AG04449 (cell line): ENCODE measurements around the gene RGS6.

Experiments used
- CTCF ChIA-PET: fragments of 350-600 bp; formaldehyde crosslinking; extraction: SDS; loops from one replicate; lab custom pipeline; 2021; ENCODE audit warnings: antibody characterized with exemption; lab: Yijun Ruan, JAX
- POLR2A ChIA-PET: fragments of 400-600, 350-600 bp; formaldehyde crosslinking; extraction: SDS; loops from one replicate; lab custom pipeline; 2020; ENCODE audit warnings: antibody characterized with exemption, inconsistent platforms; lab: Yijun Ruan, JAX
- DNase-seq: peaks from one replicate; pipeline ENCODE4 v3.0.0-alpha.2; 2010; ENCODE audit warnings: low read depth, low spot score
- H3K4me3 ChIP-seq: 2 replicates; pipeline ENCODE4 v1.5.1; 2011; ENCODE audit warnings: low read depth, mild to moderate bottlenecking, control low read depth, low read length
- TF ChIP-seq, protein P1 (sequence below): IDR thresholded peaks from one replicate; pipeline ENCODE4 v1.5.1; 2011; ENCODE audit warnings: mild to moderate bottlenecking, moderate library complexity, low read length, control low read depth, inconsistent platforms; ENCODE audit not compliant: insufficient read depth; ENCODE audit errors: missing control alignments

The RGS6 gene

DNA sequence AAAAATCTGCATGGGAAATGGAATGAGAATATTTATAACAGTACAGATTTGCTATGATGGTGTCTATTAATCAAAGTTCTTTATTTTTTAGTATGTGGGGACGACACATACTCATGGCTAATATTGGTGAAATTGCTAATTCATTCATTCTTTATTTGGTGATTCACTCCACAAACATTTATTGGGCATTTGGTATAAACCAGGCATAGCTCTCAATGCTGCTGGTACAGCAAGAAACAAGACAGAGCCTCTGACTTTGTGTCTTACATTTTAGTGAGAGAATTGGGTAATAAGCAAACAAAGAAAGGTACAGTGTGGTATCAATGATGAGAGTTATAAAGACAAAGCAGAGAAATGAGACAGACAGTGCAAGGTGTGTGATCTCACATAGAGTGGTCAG lies 129.5 kb downstream of the RGS6 start:
- ChIA-PET CTCF (no interaction called here), POLR2A (no interaction called here)
- no peak for DNase-seq

DNA sequence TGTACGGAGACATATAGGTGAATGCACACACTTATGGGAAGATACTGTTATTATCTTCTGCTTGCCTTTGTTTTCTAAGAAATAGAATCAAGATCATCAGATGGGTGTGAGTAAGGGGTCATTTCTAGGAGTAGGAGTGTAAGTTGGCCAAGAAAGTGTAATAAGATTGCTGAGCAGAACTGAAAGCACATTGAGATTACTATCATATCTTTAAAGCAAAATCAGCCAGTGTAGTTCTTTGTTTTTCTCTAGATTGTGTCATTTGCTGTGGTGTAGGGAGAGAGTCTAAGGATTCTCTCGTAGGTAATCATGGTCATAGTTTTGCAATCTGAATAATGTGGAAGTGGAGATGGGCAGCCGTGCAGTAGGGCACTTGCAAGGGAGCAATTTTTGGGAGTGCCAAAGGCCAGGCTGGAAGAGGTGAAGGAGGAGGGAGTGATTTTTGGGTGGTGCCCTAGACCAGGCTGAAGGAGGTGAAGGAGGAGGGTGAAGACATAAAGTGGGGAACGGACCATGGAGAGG lies 131.6 kb downstream of the RGS6 start:
- DNase-seq, result no peak
- TF ChIP-seq, protein P1, sequence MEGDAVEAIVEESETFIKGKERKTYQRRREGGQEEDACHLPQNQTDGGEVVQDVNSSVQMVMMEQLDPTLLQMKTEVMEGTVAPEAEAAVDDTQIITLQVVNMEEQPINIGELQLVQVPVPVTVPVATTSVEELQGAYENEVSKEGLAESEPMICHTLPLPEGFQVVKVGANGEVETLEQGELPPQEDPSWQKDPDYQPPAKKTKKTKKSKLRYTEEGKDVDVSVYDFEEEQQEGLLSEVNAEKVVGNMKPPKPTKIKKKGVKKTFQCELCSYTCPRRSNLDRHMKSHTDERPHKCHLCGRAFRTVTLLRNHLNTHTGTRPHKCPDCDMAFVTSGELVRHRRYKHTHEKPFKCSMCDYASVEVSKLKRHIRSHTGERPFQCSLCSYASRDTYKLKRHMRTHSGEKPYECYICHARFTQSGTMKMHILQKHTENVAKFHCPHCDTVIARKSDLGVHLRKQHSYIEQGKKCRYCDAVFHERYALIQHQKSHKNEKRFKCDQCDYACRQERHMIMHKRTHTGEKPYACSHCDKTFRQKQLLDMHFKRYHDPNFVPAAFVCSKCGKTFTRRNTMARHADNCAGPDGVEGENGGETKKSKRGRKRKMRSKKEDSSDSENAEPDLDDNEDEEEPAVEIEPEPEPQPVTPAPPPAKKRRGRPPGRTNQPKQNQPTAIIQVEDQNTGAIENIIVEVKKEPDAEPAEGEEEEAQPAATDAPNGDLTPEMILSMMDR, result no peak
- POLR2A ChIA-PET, result no interaction called here
- CTCF ChIA-PET, result no interaction called here
- H3K4me3 ChIP-seq, result no peak overlapping the region

More for the DNA sequence above, 129.5 kb downstream of the RGS6 start:
- TF ChIP-seq, protein P1, result no peak
- no peak overlapping the region for H3K4me3 ChIP-seq

DNA sequence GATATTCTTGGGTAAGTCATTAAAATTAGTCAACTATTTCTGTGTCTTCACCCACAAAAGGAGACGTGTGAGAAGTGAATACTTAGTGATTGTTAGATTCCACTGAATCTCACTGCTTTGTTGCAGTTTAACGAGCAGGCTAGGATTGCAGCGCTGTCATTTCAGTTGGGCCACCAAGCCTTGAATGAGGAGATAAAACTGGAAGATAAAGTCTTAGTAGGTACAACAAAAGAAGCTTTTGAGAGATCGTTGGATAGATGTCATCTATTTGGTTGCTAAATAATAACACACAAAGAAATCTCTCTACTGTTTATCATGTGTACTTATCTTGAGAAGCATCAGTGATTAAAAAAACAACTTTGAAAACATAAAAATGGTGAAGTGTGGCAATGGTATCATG lies 132.3 kb downstream of the RGS6 start:
- CTCF ChIA-PET, result no interaction called here
- no peak overlapping the region for H3K4me3 ChIP-seq
- POLR2A ChIA-PET, result no interaction called here
- TF ChIP-seq, protein P1, result no peak
- no peak for DNase-seq

DNA sequence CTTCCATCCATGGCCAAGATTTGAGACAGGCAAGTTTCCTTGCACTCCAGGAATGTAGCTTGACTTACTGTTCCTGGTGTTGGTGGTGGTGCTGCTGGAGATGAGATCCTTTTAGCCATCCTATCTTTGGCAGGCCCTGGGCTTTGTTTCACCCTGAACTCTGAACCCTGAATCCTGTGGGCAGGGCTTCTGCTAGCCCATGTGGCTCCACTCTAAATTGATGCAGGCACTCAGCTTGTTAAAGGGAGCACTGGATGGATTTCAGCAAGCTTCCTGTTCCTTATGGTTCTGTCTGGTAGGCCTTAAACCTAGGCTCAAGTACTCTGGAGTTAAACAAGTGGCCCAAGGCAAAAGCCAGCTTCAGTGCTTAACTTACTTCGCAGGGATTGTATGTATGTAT lies 138.2 kb downstream of the RGS6 start:
- no peak for DNase-seq
- CTCF ChIA-PET, result interaction anchor here (1.6 kb wide), 1 partner anchor 34 kb away, joined by 3 read pairs; no protein-coding TSS in a partner anchor
- POLR2A ChIA-PET, result no interaction called here
- TF ChIP-seq, protein P1, result no peak
- H3K4me3 ChIP-seq, result no peak overlapping the region

DNA sequence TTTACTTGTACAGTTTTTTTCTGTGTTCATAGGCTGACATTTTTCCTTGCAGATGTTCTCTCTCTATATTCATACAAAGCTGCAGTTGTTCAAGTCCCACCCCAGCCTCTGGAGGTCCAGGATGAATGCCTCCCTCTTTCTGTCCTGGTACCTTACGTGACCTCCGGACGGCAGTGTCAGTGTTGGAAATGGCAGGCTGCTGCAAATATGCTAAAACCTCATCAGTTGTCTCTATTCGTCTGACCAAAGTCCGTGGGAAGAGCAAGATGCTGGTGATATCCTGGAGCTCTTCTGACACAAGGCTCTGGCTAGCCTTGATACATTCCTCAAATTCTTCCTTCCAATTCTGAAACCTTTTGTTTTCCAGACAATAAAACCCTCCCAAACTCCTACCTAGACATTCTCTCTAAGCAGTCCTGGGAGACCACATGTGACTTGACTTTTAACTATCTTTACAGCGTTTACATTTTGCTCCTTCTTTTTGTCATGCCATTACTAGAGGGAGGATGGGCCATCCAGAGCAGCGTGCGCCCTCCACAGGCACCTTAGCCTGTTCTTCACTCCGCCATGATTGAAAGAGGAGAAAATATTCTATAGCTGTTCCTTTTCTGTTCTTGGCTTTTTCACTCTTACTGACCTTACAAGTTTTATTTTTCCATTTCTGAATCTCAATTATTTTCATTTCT lies 143.6 kb downstream of the RGS6 start:
- ChIA-PET POLR2A (no interaction called here), CTCF (no interaction called here)
- no peak for DNase-seq
- TF ChIP-seq, protein P1, result no peak
- no peak overlapping the region for H3K4me3 ChIP-seq

DNA sequence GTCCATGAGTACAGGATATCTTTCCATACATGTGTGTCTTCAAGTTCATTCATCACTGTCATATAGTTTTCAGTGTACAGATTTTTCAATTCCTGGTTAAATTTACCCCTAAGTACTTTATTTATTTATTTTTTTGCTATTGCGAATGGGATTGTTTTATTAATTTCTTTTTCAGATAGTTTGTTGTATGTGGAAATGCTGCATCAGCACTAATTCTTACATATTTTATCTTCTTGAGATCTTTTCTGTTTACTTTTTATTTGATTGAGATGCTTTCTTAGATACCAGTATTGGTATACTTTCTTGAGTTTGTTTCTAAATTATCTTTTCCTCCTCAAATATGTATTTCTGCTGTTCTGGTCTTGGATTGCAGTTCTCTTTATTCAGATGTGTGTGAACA lies 148.9 kb downstream of the RGS6 start:
- TF ChIP-seq, protein P1, result no peak
- ChIA-PET CTCF (no interaction called here), POLR2A (no interaction called here)
- DNase-seq, result no peak
- H3K4me3 ChIP-seq, result no peak overlapping the region
